ENCODE results near the gene BCAP29.

- TF ChIP-seq CTCF (optimal IDR thresholded peaks at IDR 0.05 in 1 of 3, IDR thresholded peaks at IDR 0.05 in 1 of 3, conservative IDR thresholded peaks at IDR 0.05 in 1 of 3; ENCODE audit: extremely low read depth in 1 of 3, insufficient read depth in 2 of 3, low read length in 3 of 3) (no peak), EZH2 (IDR thresholded peaks at IDR 0.05; ENCODE audit: low read length) (no peak)
Observed at GRCh38 chr7:107584716-107585115, 4.7 kb downstream of the BCAP29 start.
